Endothelial cell of umbilical vein (primary cell): ENCODE results near the gene ALDH1L1. TPM values are rescaled to one million over a fixed set of nuclear protein-coding genes. Genes with fewer than 3 reads are reported as not detected.

ENCODE experiments used
- BruUV-seq: library from RNA; stranded (reverse); fragments of 400-500 nt; replicated peaks from 2 replicates; lab custom pipeline; 2021; lab: Mats Ljungman, UMichigan
- CTCF ChIA-PET: fragments of 300-600, 350-600 bp; sonication (Branson Sonifier 250); formaldehyde crosslinking; loops from one replicate; lab custom pipeline; 2021; ENCODE audit warnings: antibody characterized with exemption, inconsistent platforms; lab: Charles Lee
- POLR2A ChIA-PET: fragments of 300-600, 350-600 bp; sonication (Branson Sonifier 250); formaldehyde crosslinking; loops from one replicate; lab custom pipeline; 2021; ENCODE audit warnings: antibody characterized with exemption, inconsistent platforms; lab: Charles Lee
- DNase-seq: peaks from one replicate; pipeline ENCODE4 v3.0.0-alpha.2; 2011; ENCODE audit warnings: low read depth, low spot score
- FAIRE-seq: peaks from 2 replicates; lab custom pipeline; 2011; peaks lifted over from hg19 to GRCh38; lab: Jason Lieb, UNC
- H2AFZ ChIP-seq: 2 replicates; pipeline ENCODE4 v1.6.0; 2012; ENCODE audit warnings: low read depth, low read length, control low read depth, inconsistent platforms
- H3K27ac ChIP-seq: 2 replicates; pipeline ENCODE4 v1.5.1; 2011; ENCODE audit warnings: low read depth, mild to moderate bottlenecking, control low read depth, low read length, moderate library complexity; ENCODE audit not compliant: insufficient read depth
- H3K27me3 ChIP-seq, 2 experiments: 2 replicates each; pipeline versions ENCODE4 v1.6.0 to v1.6.1; 2011; ENCODE audit warnings: low read length in 2 of 2, mixed read lengths in 1 of 2; ENCODE audit not compliant: control insufficient read depth in 2 of 2, insufficient read depth in 2 of 2
- H3K36me3 ChIP-seq, 2 experiments: 2 replicates in 1 of 2; 3 replicates in 1 of 2; pipeline ENCODE4 v1.5.1; 2011; ENCODE audit warnings: low read length in 2 of 2, mild to moderate bottlenecking in 1 of 2, moderate library complexity in 1 of 2; ENCODE audit not compliant: control insufficient read depth in 2 of 2, insufficient read depth in 2 of 2; ENCODE audit errors: extremely low read depth in 1 of 2
- H3K4me1 ChIP-seq: 3 replicates; pipeline ENCODE4 v1.5.1; 2011; ENCODE audit warnings: mild to moderate bottlenecking, low read length; ENCODE audit not compliant: control insufficient read depth, insufficient read depth; ENCODE audit errors: extremely low read depth
- H3K4me2 ChIP-seq: 2 replicates; pipeline ENCODE4 v1.6.1; 2011; ENCODE audit warnings: low read length, control low read depth, mixed read lengths; ENCODE audit not compliant: insufficient read depth
- H3K4me3 ChIP-seq, 3 experiments: fragments of 200-600 bp in 1 of 3; sonication (generic), shearing (Covaris generic) in 1 of 3; replicated peaks in 1 of 3; 2 replicates each; pipeline ENCODE4 v1.5.1; 2011 to 2016; ENCODE audit warnings: control low read depth in 3 of 3, low read length in 3 of 3, mild to moderate bottlenecking in 2 of 3, inconsistent platforms in 1 of 3, low read depth in 1 of 3, moderate library complexity in 1 of 3; ENCODE audit not compliant: insufficient read depth in 1 of 3
- H3K79me2 ChIP-seq: 2 replicates; pipeline ENCODE4 v1.6.0; 2012; ENCODE audit warnings: low read length, inconsistent platforms; ENCODE audit not compliant: control insufficient read depth, insufficient read depth
- H3K9ac ChIP-seq: replicated peaks from 2 replicates; pipeline ENCODE3; 2011; ENCODE audit warnings: low read length, control low read depth; ENCODE audit not compliant: insufficient read depth; ENCODE audit errors: extremely low read depth
- H3K9me1 ChIP-seq: replicated peaks from 3 replicates; pipeline ENCODE4 v1.6.0; 2011; ENCODE audit warnings: mild to moderate bottlenecking, low read length; ENCODE audit not compliant: control insufficient read depth, insufficient read depth; ENCODE audit errors: extremely low read depth
- H3K9me3 ChIP-seq: replicated peaks from 2 replicates; pipeline ENCODE4 v1.5.1; 2012; ENCODE audit warnings: low read length, inconsistent platforms; ENCODE audit not compliant: control insufficient read depth, insufficient read depth
- H4K20me1 ChIP-seq: replicated peaks from 2 replicates; pipeline ENCODE3; 2011; ENCODE audit warnings: mild to moderate bottlenecking, low read length; ENCODE audit not compliant: control insufficient read depth, insufficient read depth; ENCODE audit errors: extremely low read depth
- CTCF ChIP-seq, 2 donors: IDR thresholded peaks; 1 replicate in 1 of 2; 2 replicates in 1 of 2; pipeline ENCODE4 v1.5.1; 2011; ENCODE audit warnings: low read length in 2 of 2, mild to moderate bottlenecking in 2 of 2, moderate library complexity in 2 of 2, control low read depth in 1 of 2, inconsistent platforms in 1 of 2, low read depth in 1 of 2; ENCODE audit not compliant: insufficient read depth in 1 of 2; ENCODE audit errors: extremely low read depth in 1 of 2
- EZH2 ChIP-seq: IDR thresholded peaks from 2 replicates; pipeline ENCODE4 v1.6.1; 2012; ENCODE audit warnings: borderline replicate concordance, low read depth, mild to moderate bottlenecking, moderate library complexity, low read length, inconsistent platforms; ENCODE audit not compliant: severe bottlenecking
- FOS ChIP-seq: IDR thresholded peaks from 2 replicates; pipeline ENCODE4 v1.6.1; 2011; ENCODE audit warnings: mild to moderate bottlenecking, low read length, moderate library complexity, borderline replicate concordance; ENCODE audit not compliant: insufficient read depth
- GATA2 ChIP-seq: IDR thresholded peaks from 2 replicates; pipeline ENCODE4 v1.7.0; 2011; ENCODE audit warnings: low read depth, mild to moderate bottlenecking, moderate library complexity, mixed read lengths, low read length; ENCODE audit not compliant: insufficient read length, insufficient read depth
- JUN ChIP-seq: IDR thresholded peaks from 2 replicates; pipeline ENCODE4 v1.6.1; 2011; ENCODE audit warnings: borderline replicate concordance, low read depth; ENCODE audit not compliant: insufficient read length, insufficient read depth
- MYC ChIP-seq: IDR thresholded peaks from one replicate; pipeline ENCODE4 v1.6.1; 2011; ENCODE audit warnings: mild to moderate bottlenecking, low read depth, low read length
- POLR2A ChIP-seq: IDR thresholded peaks from 2 replicates; pipeline ENCODE4 v1.6.1; 2012; ENCODE audit warnings: low read depth, mild to moderate bottlenecking, control low read depth, low read length
- POLR2AphosphoS5 ChIP-seq: IDR thresholded peaks from 2 replicates; pipeline ENCODE4 v1.6.1; 2012; ENCODE audit warnings: low read depth, mild to moderate bottlenecking, control low read depth, low read length, moderate library complexity; ENCODE audit not compliant: insufficient read depth
- dilution Hi-C: fragments of 300-500 bp; cut with MboI; formaldehyde crosslinking; loops from one replicate; pipeline ENCODE4 v1.15.0; 2019; ENCODE audit warnings: low sequenced_read_pairs; ENCODE audit not compliant: extremely low pct_ligation_motif_present
- intact Hi-C: fragments of 100-400 bp; cut with micrococcal nuclease; formaldehyde crosslinking; loops from one replicate; pipeline ENCODE4 v1.10.0; 2022
- polyA plus RNA-seq, 4 experiments: library from polyadenylated mRNA; depleted of rRNA in 3 of 4; stranded (reverse) in 3 of 4; unstranded in 1 of 4; fragments of >200 nt; gene quantifications; 2 replicates each; pipeline versions ENCODE4 v1.2.1 to v1.2.3, GENCODE V29; 2011 to 2012; ENCODE audit warnings: missing spikeins in 1 of 4
- total RNA-seq: library from RNA; stranded (reverse); gene quantifications from 2 replicates; pipeline ENCODE4 v1.2.3, GENCODE V29; 2021
- TF ChIP-seq, protein P1 (sequence below): IDR thresholded peaks from 2 replicates; pipeline ENCODE4 v1.6.1; 2011; ENCODE audit not compliant: insufficient read depth, insufficient read length

ALDH1L1 gene
- total and polyA plus RNA-seq, 2 donors (not counting 3 experiments of a cell fraction or from before 2014, with no cell fraction given), result not detected

DNA sequence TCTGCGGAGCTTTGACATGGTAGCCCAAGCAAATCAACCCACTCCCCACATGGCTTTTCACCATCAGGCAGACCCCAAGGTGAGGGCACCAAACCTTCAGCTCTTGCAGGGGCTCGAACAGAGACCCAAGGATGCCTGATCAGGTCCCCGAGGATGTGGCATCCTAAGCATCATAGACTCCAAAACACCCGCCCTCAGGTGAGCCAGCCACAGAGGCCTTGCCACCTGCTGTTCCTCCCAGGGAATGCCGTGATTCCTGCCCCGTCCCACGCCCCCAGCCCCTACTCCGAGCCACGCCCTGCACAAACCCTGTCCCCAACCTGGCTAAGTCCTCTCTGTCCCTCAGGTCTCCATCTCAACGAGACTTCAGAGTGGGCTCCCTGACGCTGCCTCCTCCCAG, 61.8 kb downstream of the ALDH1L1 start:
- no TSS peak for BruUV-seq
- Histone ChIP-seq H3K9me1 (no peaks in the 10 kb centered on the region), H3K27me3 (peaks cover 1 to 4% of the 10 kb centered on the region in 2 experiments), H3K79me2 (no peaks in the 10 kb centered on the region), H3K4me3 (no peak overlapping the region), H3K9ac (no peak overlapping the region), H3K4me2 (no peak overlapping the region), H4K20me1 (no peaks in the 10 kb centered on the region), H2AFZ (no peak overlapping the region), H3K27ac (no peak overlapping the region), H3K4me1 (no peaks in the 10 kb centered on the region), H3K9me3 (no peaks in the 10 kb centered on the region), H3K36me3 (no peaks in the 10 kb centered on the region)
- dilution Hi-C loops (no loop called here), intact Hi-C loops (no loop called here)
- FAIRE-seq (no peak), DNase-seq (no peak)
- ChIA-PET POLR2A (no interaction called here), CTCF (no interaction called here)
- TF ChIP-seq GATA2 (no peak), JUN (no peak), FOS (no peak), POLR2AphosphoS5 (no peak), POLR2A (no peak), EZH2 (no peak), CTCF (IDR thresholded peaks at IDR 0.05; ENCODE audit: extremely low read depth in 1 of 2, insufficient read depth in 1 of 2, low read depth in 1 of 2, low read length in 2 of 2) (no peak), MYC (no peak)
- TF ChIP-seq, protein P1, sequence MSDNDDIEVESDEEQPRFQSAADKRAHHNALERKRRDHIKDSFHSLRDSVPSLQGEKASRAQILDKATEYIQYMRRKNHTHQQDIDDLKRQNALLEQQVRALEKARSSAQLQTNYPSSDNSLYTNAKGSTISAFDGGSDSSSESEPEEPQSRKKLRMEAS, result no peak
